Chondrocyte (in vitro differentiated cells): ENCODE results near the gene N4BP2L2. TPM values are rescaled to one million over a fixed set of nuclear protein-coding genes. Genes with fewer than 3 reads are reported as not detected.
A peak's percentile ranks its signal among the peaks of the same experiment; 100 is the strongest.

Experiments used
- DNase-seq: peaks from one replicate; pipeline ENCODE4 v3.0.0; 2021; ENCODE audit warnings: mixed read lengths, low spot score
- H3K27ac Mint-ChIP-seq: one replicate; pipeline ENCODE4 v1.8.0; 2021; ENCODE audit warnings: mild to moderate bottlenecking, moderate library complexity, mixed read lengths; ENCODE audit not compliant: unreplicated experiment
- H3K27me3 Mint-ChIP-seq: 2 replicates; pipeline ENCODE4 v1.8.0; 2021; ENCODE audit warnings: low read depth, mixed read lengths
- H3K36me3 Mint-ChIP-seq: 2 replicates; pipeline ENCODE4 v1.8.0; 2021; ENCODE audit warnings: low read depth, mixed read lengths
- H3K4me1 Mint-ChIP-seq: 2 replicates; pipeline ENCODE4 v1.8.0; 2021; ENCODE audit warnings: low read depth, mild to moderate bottlenecking, mixed read lengths
- H3K4me3 Mint-ChIP-seq: one replicate; pipeline ENCODE4 v1.8.0; 2021; ENCODE audit warnings: mild to moderate bottlenecking, moderate library complexity, mixed read lengths; ENCODE audit not compliant: unreplicated experiment
- H3K9me3 Mint-ChIP-seq: 2 replicates; pipeline ENCODE4 v1.8.0; 2021; ENCODE audit warnings: low read depth, mixed read lengths
- CTCF ChIP-seq: fragments of 200-600 bp; sonication (generic); IDR thresholded peaks from 2 replicates; pipeline ENCODE4 v1.5.0; 2021; ENCODE audit warnings: antibody characterized with exemption, mild to moderate bottlenecking, moderate library complexity
- total RNA-seq: library from RNA; stranded (reverse); gene quantifications from 3 replicates; pipeline ENCODE4 v1.2.1, GENCODE V29; 2021

Gene N4BP2L2
- total RNA-seq, 1 donor from 2014 or later = 90.0 TPM

- H3K36me3 Mint-ChIP-seq = peaks cover 19% of the 10 kb centered on the region
Observed at GRCh38 chr13:32431361-32431760, 107.2 kb downstream of the N4BP2L2 start.

GRCh38 chr13:32430018-32430747 lies 108.4 kb downstream of the N4BP2L2 start:
- H3K36me3 Mint-ChIP-seq = peaks cover 20% of the 10 kb centered on the region
- H3K9me3 Mint-ChIP-seq = no peaks in the 10 kb centered on the region
- peaks cover 20% of the 10 kb centered on the region for H3K4me1 Mint-ChIP-seq
- TF ChIP-seq CTCF = no peak
- no peak for DNase-seq
- H3K4me3 Mint-ChIP-seq = no peak overlapping the region
- H3K27me3 Mint-ChIP-seq = no peaks in the 10 kb centered on the region
- H3K27ac Mint-ChIP-seq = no peak overlapping the region

More at GRCh38 chr13:32431361-32431760, 107.2 kb downstream of the N4BP2L2 start:
- Mint-ChIP-seq H3K4me1 (peaks cover 15% of the 10 kb centered on the region), H3K9me3 (no peaks in the 10 kb centered on the region), H3K27me3 (no peaks in the 10 kb centered on the region), H3K4me3 (no peak overlapping the region), H3K27ac (no peak overlapping the region)
- TF ChIP-seq CTCF = no peak
- no peak for DNase-seq

GRCh38 chr13:32429433-32429909 lies 109.1 kb downstream of the N4BP2L2 start:
- Mint-ChIP-seq H3K27ac (no peak overlapping the region), H3K9me3 (no peaks in the 10 kb centered on the region), H3K4me3 (no peak overlapping the region), H3K27me3 (no peaks in the 10 kb centered on the region), H3K36me3 (peaks cover 20% of the 10 kb centered on the region), H3K4me1 (peaks cover 20% of the 10 kb centered on the region)
- DNase-seq = no peak
- no peak for TF ChIP-seq CTCF

- peaks cover 25% of the 10 kb centered on the region for H3K36me3 Mint-ChIP-seq
- no peak for TF ChIP-seq CTCF
- H3K4me3 Mint-ChIP-seq = peak overlapping the region; percentile 72
- H3K27me3 Mint-ChIP-seq = no peaks in the 10 kb centered on the region
- DNase-seq = no peak
- H3K4me1 Mint-ChIP-seq = peaks cover 20% of the 10 kb centered on the region
- H3K9me3 Mint-ChIP-seq = no peaks in the 10 kb centered on the region
- peak overlapping the region; percentile 28 for H3K27ac Mint-ChIP-seq
Observed at GRCh38 chr13:32428581-32429432, 109.8 kb downstream of the N4BP2L2 start.

GRCh38 chr13:32427852-32428580 lies 110.6 kb downstream of the N4BP2L2 start, which contains the start of gene N4BP2L1:
Gene N4BP2L1, minus strand, starts transcription at chr13:32428130. Its CDS starts 48 bp downstream, at chr13:32428082.
- DNase-seq = no peak
- Mint-ChIP-seq H3K9me3 (no peaks in the 10 kb centered on the region), H3K4me1 (peaks cover 20% of the 10 kb centered on the region), H3K4me3 (peak within 1 kb of the TSS; percentile 72), H3K27ac (peak within 1 kb of the TSS; percentile 28), H3K36me3 (peaks cover 27% of the 10 kb centered on the region), H3K27me3 (no peaks in the 10 kb centered on the region)
- TF ChIP-seq CTCF = no peak
